ENCODE results near the gene ZCCHC7. TPM values are rescaled to one million over a fixed set of nuclear protein-coding genes. Genes with fewer than 3 reads are reported as not detected.

ZCCHC7 gene
- total and polyA plus RNA-seq, 4 experiments from 2014 or later, result 30.1 to 43.9 (median 38.8) TPM

DNA sequence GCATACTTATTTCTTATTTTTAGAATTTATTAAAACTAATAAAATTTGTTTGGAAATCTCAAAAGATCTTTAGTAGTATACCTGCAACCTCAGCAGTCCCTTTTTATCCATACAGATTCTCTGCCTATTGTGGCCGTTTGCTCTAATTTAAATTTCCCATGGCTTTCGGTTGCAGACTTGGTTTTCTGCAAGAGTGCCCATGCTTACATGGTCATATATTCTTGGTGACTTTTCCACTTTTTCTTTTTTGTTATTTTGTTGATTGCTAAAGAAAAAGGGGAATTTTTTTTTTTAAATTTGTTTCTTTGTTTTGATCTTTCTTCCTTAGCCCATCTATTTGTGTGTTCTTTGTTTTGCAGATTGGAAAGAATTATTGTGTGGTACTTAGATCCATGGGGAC lies 20.6 kb downstream of the ZCCHC7 start:
- Histone ChIP-seq H3K27ac (ENCODE audit: low read depth, low read length) (no peak overlapping the region), H3K4me1 (ENCODE audit: insufficient read depth, low read length) (peaks cover 36% of the 10 kb centered on the region), H3K4me3 (ENCODE audit: low read length in 2 of 2) (no peak overlapping the region), H3K36me3 (ENCODE audit: insufficient read depth, low read length) (no peaks in the 10 kb centered on the region), H3K9me3 (ENCODE audit: control insufficient read depth in 1 of 2, low read length in 2 of 2) (no peaks in the 10 kb centered on the region), H3K27me3 (ENCODE audit: insufficient read depth, low read length) (no peaks in the 10 kb centered on the region)
- DNase-seq, result no peak
- ChIA-PET POLR2A (ENCODE audit: partially characterized antibody) (no interaction called here), CTCF (ENCODE audit: partially characterized antibody) (no interaction called here)
- peaks cover 26 to 55% (median 40%) of the 10 kb centered on the region in 4 donors for H3K4me1 Mint-ChIP-seq
- H3K36me3 Mint-ChIP-seq, result peaks cover 18 to 38% of the 10 kb centered on the region in 2 donors
- H3K4me3 Mint-ChIP-seq, result peak overlapping the region in 1 of 8 donors; percentile 6
- peak overlapping the region in 2 of 7 donors; percentile 23 to 76 for H3K27ac Mint-ChIP-seq
- H3K9me3 Mint-ChIP-seq, result peaks cover 0 to 3% (median 0%) of the 10 kb centered on the region in 8 donors
- H3K27me3 Mint-ChIP-seq, result no peaks in the 10 kb centered on the region
- intact Hi-C loops (cut with micrococcal nuclease), result no loop called here

DNA sequence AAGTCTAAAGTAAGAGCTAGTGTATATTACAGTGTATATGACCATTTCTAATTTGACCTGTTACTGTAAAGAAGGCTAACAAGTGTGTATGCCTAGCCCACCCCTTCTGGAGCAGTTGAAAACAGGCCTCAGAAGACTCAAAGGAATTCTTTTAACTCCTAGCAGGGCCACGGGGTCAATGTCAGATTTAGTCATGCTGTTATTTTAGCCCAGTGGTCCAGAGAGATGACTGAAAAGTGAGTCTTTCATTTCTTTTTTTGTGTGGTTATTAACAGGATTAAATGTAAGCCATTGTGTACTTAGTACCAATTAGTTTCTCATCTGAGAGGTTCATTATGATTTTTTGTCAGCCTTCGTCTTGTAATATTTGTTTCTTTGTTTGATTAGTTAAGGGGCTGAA lies 24.4 kb downstream of the ZCCHC7 start:
- peaks cover 50% of the 10 kb centered on the region for H3K4me1 ChIP-seq (ENCODE audit: insufficient read depth, low read length)
- Mint-ChIP-seq H3K9me3 (no peaks in the 10 kb centered on the region), H3K27me3 (no peaks in the 10 kb centered on the region), H3K27ac (peak overlapping the region; percentile 58 to 90 (median 78)), H3K36me3 (peaks cover 0 to 23% of the 10 kb centered on the region in 2 donors), H3K4me3 (peak overlapping the region in 3 of 8 donors; percentile 28 to 66 (median 36)), H3K4me1 (peaks cover 29 to 48% (median 40%) of the 10 kb centered on the region in 4 donors)
- no peak for DNase-seq
- CTCF ChIA-PET (ENCODE audit: partially characterized antibody), result no interaction called here
- intact Hi-C loops (cut with micrococcal nuclease), result no loop called here
- no peak overlapping the region for H3K4me3 ChIP-seq (ENCODE audit: low read length in 2 of 2)
- POLR2A ChIA-PET (ENCODE audit: partially characterized antibody), result interaction anchor here (1.0 to 4.7 kb wide), 2 partner anchors 24 to 108 kb away, joined by 3 to 63 read pairs; partner anchors contain the start of gene ZCCHC7
- no peaks in the 10 kb centered on the region for H3K36me3 ChIP-seq (ENCODE audit: insufficient read depth, low read length)
- no peaks in the 10 kb centered on the region for H3K9me3 ChIP-seq (ENCODE audit: control insufficient read depth in 1 of 2, low read length in 2 of 2)
- no peaks in the 10 kb centered on the region for H3K27me3 ChIP-seq (ENCODE audit: insufficient read depth, low read length)
- H3K27ac ChIP-seq (ENCODE audit: low read depth, low read length), result no peak overlapping the region

DNA sequence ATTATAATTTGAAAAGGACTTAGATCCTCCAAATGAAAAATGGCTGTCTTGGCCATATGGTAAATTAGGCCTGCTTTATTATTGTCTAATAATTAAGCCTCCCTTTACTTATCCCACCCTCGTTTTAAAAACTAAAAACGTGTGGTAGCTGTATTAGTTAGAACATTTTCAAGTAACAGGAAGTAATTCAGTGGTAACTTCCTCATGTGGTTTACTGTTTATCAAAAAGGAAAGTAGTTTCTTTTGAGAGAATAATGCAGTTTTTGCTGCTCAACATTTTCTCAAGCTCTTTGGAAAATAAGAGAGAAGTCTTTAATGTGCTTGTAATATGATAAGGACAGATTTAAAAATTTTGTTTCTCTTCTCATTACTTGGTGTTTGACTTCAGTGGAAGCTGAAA lies 26.0 kb downstream of the ZCCHC7 start:
- intact Hi-C loops (cut with micrococcal nuclease), result loop anchor here (1.0 to 2.0 kb wide), 3 partner anchors 9 to 68 kb away; partner anchors contain the start of gene ZCCHC7
- ChIA-PET POLR2A (ENCODE audit: partially characterized antibody) (interaction anchor here (0.9 to 4.7 kb wide), 9 partner anchors 9 to 446 kb away, joined by 3 to 63 read pairs (median 5); partner anchors contain the start of genes TOMM5 and ZCCHC7), CTCF (ENCODE audit: partially characterized antibody) (interaction anchor here (1.2 to 1.7 kb wide), 2 partner anchors 26 to 109 kb away, joined by 3 to 8 read pairs; partner anchors contain the start of gene ZCCHC7)
- H3K4me3 ChIP-seq (ENCODE audit: low read length in 2 of 2), result peak overlapping the region; percentile 9 to 24
- H3K27ac ChIP-seq (ENCODE audit: low read depth, low read length), result peak overlapping the region; percentile 53
- H3K27me3 ChIP-seq (ENCODE audit: insufficient read depth, low read length), result no peaks in the 10 kb centered on the region
- H3K4me1 ChIP-seq (ENCODE audit: insufficient read depth, low read length), result peaks cover 44% of the 10 kb centered on the region
- DNase-seq, result peak in 4 of 5 donors; percentile 40 to 59 (median 44)
- no peaks in the 10 kb centered on the region for H3K27me3 Mint-ChIP-seq
- H3K9me3 Mint-ChIP-seq, result no peaks in the 10 kb centered on the region
- H3K27ac Mint-ChIP-seq, result peak overlapping the region; percentile 57 to 95 (median 91)
- H3K36me3 Mint-ChIP-seq, result peaks cover 1 to 22% of the 10 kb centered on the region in 2 donors
- peaks cover 30 to 47% (median 37%) of the 10 kb centered on the region in 4 donors for H3K4me1 Mint-ChIP-seq
- H3K4me3 Mint-ChIP-seq, result peak overlapping the region; percentile 45 to 89 (median 70)
- no peaks in the 10 kb centered on the region for H3K36me3 ChIP-seq (ENCODE audit: insufficient read depth, low read length)
- H3K9me3 ChIP-seq (ENCODE audit: control insufficient read depth in 1 of 2, low read length in 2 of 2), result no peaks in the 10 kb centered on the region

DNA sequence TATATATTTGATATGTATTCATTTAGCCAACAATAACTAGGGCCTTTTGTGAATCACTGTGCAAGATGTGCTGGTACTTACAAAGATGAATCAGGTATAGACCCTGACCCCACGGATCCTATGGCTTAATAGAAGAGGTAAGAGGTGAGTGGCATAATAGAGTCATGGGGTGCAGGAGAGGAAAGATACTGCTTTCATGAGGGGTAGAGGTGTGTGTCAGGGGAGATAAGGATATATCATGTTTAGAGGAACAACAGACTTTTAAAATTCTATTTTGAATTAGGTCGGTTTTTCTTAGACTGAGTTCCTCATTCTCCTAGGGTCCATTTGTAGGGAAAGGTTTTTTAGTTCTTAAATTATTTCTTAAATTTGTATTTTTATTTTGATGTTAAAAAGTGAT lies 27.8 kb downstream of the ZCCHC7 start:
- H3K27me3 ChIP-seq (ENCODE audit: insufficient read depth, low read length), result no peaks in the 10 kb centered on the region
- H3K9me3 ChIP-seq (ENCODE audit: control insufficient read depth in 1 of 2, low read length in 2 of 2), result no peaks in the 10 kb centered on the region
- no peaks in the 10 kb centered on the region for H3K36me3 ChIP-seq (ENCODE audit: insufficient read depth, low read length)
- no peak overlapping the region for H3K4me3 ChIP-seq (ENCODE audit: low read length in 2 of 2)
- no peak for DNase-seq
- no peak overlapping the region for H3K27ac ChIP-seq (ENCODE audit: low read depth, low read length)
- POLR2A ChIA-PET (ENCODE audit: partially characterized antibody), result interaction anchor here (2.1 to 4.7 kb wide), 2 partner anchors 10 to 27 kb away, joined by 6 to 63 read pairs; partner anchors contain the start of gene ZCCHC7
- Mint-ChIP-seq H3K27ac (peak overlapping the region in 1 of 7 donors; percentile 38), H3K4me1 (peaks cover 27 to 47% (median 36%) of the 10 kb centered on the region in 4 donors), H3K4me3 (peak overlapping the region in 3 of 8 donors; percentile 1 to 54 (median 11)), H3K9me3 (no peaks in the 10 kb centered on the region), H3K36me3 (peaks cover 9 to 22% of the 10 kb centered on the region in 2 donors), H3K27me3 (no peaks in the 10 kb centered on the region)
- CTCF ChIA-PET (ENCODE audit: partially characterized antibody), result no interaction called here
- peaks cover 39% of the 10 kb centered on the region for H3K4me1 ChIP-seq (ENCODE audit: insufficient read depth, low read length)
- intact Hi-C loops (cut with micrococcal nuclease), result no loop called here

DNA sequence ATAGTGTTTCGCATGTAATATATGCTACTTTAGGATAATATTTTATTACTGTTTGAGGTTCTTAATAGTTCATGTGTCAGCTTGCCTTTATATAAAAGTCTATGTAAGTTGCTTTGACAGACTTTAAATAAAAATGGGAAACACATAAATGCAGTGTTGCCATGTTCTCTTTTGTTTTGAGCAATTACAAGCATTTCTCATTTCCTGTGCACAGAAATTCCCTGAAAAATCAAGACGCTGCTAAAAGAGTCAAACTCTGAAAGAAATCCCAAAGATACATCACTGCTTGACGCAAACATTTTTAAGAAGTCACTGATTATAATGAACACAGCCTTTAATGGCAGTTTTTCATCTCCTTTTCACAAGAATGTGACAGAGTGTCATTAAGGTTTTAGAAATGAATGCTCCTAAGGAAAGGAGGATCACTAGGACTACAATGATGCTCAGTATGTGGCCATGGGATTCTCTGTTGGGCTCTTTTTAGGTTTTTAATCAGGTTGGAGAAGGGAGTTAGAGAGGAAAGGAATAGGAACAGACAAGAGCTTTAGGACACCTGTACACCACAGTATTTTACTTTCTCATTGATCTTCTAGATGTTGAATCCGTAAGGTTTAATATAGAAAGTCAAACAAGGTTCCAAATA lies 29.4 kb downstream of the ZCCHC7 start:
- POLR2A ChIA-PET (ENCODE audit: partially characterized antibody), result interaction anchor here (5.5 kb wide), 1 partner anchor 29 kb away, joined by 20 read pairs; the partner anchor contains the start of gene ZCCHC7
- Mint-ChIP-seq H3K27ac (peak overlapping the region in 1 of 7 donors; percentile 1), H3K9me3 (no peaks in the 10 kb centered on the region), H3K4me3 (no peak overlapping the region), H3K4me1 (peaks cover 25 to 43% (median 34%) of the 10 kb centered on the region in 4 donors), H3K27me3 (no peaks in the 10 kb centered on the region), H3K36me3 (peaks cover 14 to 31% of the 10 kb centered on the region in 2 donors)
- Histone ChIP-seq H3K9me3 (ENCODE audit: control insufficient read depth in 1 of 2, low read length in 2 of 2) (no peaks in the 10 kb centered on the region), H3K4me3 (ENCODE audit: low read length in 2 of 2) (no peak overlapping the region), H3K36me3 (ENCODE audit: insufficient read depth, low read length) (no peaks in the 10 kb centered on the region), H3K4me1 (ENCODE audit: insufficient read depth, low read length) (peaks cover 34% of the 10 kb centered on the region), H3K27ac (ENCODE audit: low read depth, low read length) (no peak overlapping the region), H3K27me3 (ENCODE audit: insufficient read depth, low read length) (no peaks in the 10 kb centered on the region)
- no peak for DNase-seq
- CTCF ChIA-PET (ENCODE audit: partially characterized antibody), result interaction anchor here (0.8 kb wide), 1 partner anchor 12 kb away, joined by 4 read pairs; no protein-coding TSS in a partner anchor
- intact Hi-C loops (cut with micrococcal nuclease), result no loop called here

DNA sequence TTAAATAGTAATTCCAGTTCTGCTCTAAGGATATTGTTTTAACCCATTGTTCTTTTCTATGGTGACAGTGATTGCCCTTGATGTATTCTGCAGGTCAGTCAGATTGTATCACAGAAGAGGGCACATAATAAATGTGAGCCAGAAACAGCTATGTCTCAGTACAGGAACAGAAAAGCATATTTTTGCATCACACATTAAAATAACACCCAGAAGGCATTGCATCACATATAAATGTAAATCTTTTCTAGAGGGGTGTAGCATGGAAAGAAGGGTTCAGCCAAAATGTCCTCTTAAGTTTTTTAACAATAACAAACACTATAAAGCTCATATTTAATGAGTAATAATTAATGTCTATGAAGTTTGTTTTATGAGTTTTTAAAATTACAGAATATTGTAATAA lies 30.0 kb downstream of the ZCCHC7 start:
- no peak overlapping the region for H3K4me3 ChIP-seq (ENCODE audit: low read length in 2 of 2)
- peaks cover 28% of the 10 kb centered on the region for H3K4me1 ChIP-seq (ENCODE audit: insufficient read depth, low read length)
- H3K27ac Mint-ChIP-seq, result no peak overlapping the region
- H3K36me3 Mint-ChIP-seq, result peaks cover 15 to 32% of the 10 kb centered on the region in 2 donors
- no peaks in the 10 kb centered on the region for H3K27me3 ChIP-seq (ENCODE audit: insufficient read depth, low read length)
- H3K36me3 ChIP-seq (ENCODE audit: insufficient read depth, low read length), result no peaks in the 10 kb centered on the region
- H3K9me3 ChIP-seq (ENCODE audit: control insufficient read depth in 1 of 2, low read length in 2 of 2), result no peaks in the 10 kb centered on the region
- H3K27ac ChIP-seq (ENCODE audit: low read depth, low read length), result no peak overlapping the region
- POLR2A ChIA-PET (ENCODE audit: partially characterized antibody), result interaction anchor here (5.5 kb wide), 1 partner anchor 30 kb away, joined by 20 read pairs; the partner anchor contains the start of gene ZCCHC7
- H3K27me3 Mint-ChIP-seq, result no peaks in the 10 kb centered on the region
- intact Hi-C loops (cut with micrococcal nuclease), result no loop called here
- DNase-seq, result no peak
- peaks cover 23 to 38% (median 31%) of the 10 kb centered on the region in 4 donors for H3K4me1 Mint-ChIP-seq
- H3K4me3 Mint-ChIP-seq, result no peak overlapping the region
- no peaks in the 10 kb centered on the region for H3K9me3 Mint-ChIP-seq
- CTCF ChIA-PET (ENCODE audit: partially characterized antibody), result interaction anchor here (0.8 kb wide), 1 partner anchor 11 kb away, joined by 4 read pairs; no protein-coding TSS in a partner anchor

DNA sequence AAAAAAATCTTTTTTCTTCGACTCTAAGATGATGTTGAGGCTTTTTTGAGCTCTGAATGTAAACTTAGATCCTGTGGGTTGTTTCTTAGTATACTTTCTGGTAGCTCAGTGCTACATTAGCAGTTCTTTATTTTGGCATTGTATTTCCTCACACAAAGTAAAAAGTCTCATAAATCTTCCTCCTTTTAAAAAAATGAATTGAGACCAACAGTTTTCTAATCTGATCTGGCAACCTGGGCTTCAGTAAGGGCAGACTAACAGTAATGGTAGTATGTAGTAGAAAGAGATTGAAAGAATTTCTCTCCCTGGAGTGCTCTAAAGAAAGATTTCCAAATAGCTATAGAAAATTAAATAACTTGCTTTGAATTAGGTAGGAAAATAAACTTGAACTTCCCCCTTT lies 31.4 kb downstream of the ZCCHC7 start:
- Histone ChIP-seq H3K9me3 (ENCODE audit: control insufficient read depth in 1 of 2, low read length in 2 of 2) (no peaks in the 10 kb centered on the region), H3K4me3 (ENCODE audit: low read length in 2 of 2) (no peak overlapping the region), H3K36me3 (ENCODE audit: insufficient read depth, low read length) (no peaks in the 10 kb centered on the region), H3K27me3 (ENCODE audit: insufficient read depth, low read length) (no peaks in the 10 kb centered on the region), H3K4me1 (ENCODE audit: insufficient read depth, low read length) (peaks cover 15% of the 10 kb centered on the region), H3K27ac (ENCODE audit: low read depth, low read length) (no peak overlapping the region)
- H3K36me3 Mint-ChIP-seq, result peaks cover 22 to 39% of the 10 kb centered on the region in 2 donors
- no peak overlapping the region for H3K27ac Mint-ChIP-seq
- ChIA-PET CTCF (ENCODE audit: partially characterized antibody) (no interaction called here), POLR2A (ENCODE audit: partially characterized antibody) (interaction anchor here (5.5 kb wide), 1 partner anchor 31 kb away, joined by 20 read pairs; the partner anchor contains the start of gene ZCCHC7)
- no peak for DNase-seq
- H3K4me3 Mint-ChIP-seq, result no peak overlapping the region
- peaks cover 17 to 31% (median 26%) of the 10 kb centered on the region in 4 donors for H3K4me1 Mint-ChIP-seq
- intact Hi-C loops (cut with micrococcal nuclease), result no loop called here
- H3K27me3 Mint-ChIP-seq, result no peaks in the 10 kb centered on the region
- H3K9me3 Mint-ChIP-seq, result no peaks in the 10 kb centered on the region

Data from CD4-positive, alpha-beta memory T cell (primary cell).